Glomerular visceral epithelial cell (primary cell): Measurements from ENCODE around the gene TEX44.
A peak's percentile ranks its signal among the peaks of the same experiment; 100 is the strongest.
"Not testable (repeated sequence)": the region's sequence is repeated elsewhere in the genome, so short reads cannot be mapped to it uniquely, and the experiment has no call there.

ENCODE experiments used
- DNase-seq: peaks from one replicate; pipeline ENCODE4 v3.0.0-alpha.2; 2016; ENCODE audit errors: extremely low spot score

TEX44 gene

GRCh38 chr2:231571661-231572191, 20.9 kb upstream of the TEX44 start:
- no peak for DNase-seq

- no peak for DNase-seq
These were observed 19.6 kb upstream of the TEX44 start for GRCh38 chr2:231573096-231573495.

GRCh38 chr2:231573698-231574421, 18.8 kb upstream of the TEX44 start:
- no peak for DNase-seq

- no peak for DNase-seq
These were observed 16.9 kb upstream of the TEX44 start for GRCh38 chr2:231575612-231576256.

- DNase-seq: no peak
These were observed 16.2 kb upstream of the TEX44 start for GRCh38 chr2:231576465-231576864.

- DNase-seq: not testable (repeated sequence)
These were observed 14.0 kb upstream of the TEX44 start for GRCh38 chr2:231578655-231579054.

GRCh38 chr2:231579560-231579959, 13.1 kb upstream of the TEX44 start:
- DNase-seq: no peak

- DNase-seq: no peak
These were observed 11.3 kb upstream of the TEX44 start for GRCh38 chr2:231581328-231581727.

- DNase-seq: no peak
These were observed 8.7 kb upstream of the TEX44 start for GRCh38 chr2:231583982-231584381.

GRCh38 chr2:231587744-231588143, 4.9 kb upstream of the TEX44 start:
- DNase-seq: not testable (repeated sequence)

- no peak for DNase-seq
These were observed 3.0 kb upstream of the TEX44 start for GRCh38 chr2:231589656-231590055.

GRCh38 chr2:231590614-231591013, 2.0 kb upstream of the TEX44 start:
- DNase-seq: no peak

GRCh38 chr2:231593666-231594065, 1.0 kb downstream of the TEX44 start:
- no peak for DNase-seq

GRCh38 chr2:231597014-231597611, 4.4 kb downstream of the TEX44 start:
- DNase-seq: no peak

GRCh38 chr2:231597627-231598026, 5.0 kb downstream of the TEX44 start:
- DNase-seq: no peak

GRCh38 chr2:231600619-231601355, 8.1 kb downstream of the TEX44 start:
- DNase-seq: no peak

- DNase-seq: peak; percentile 78
These were observed 8.9 kb downstream of the TEX44 start for GRCh38 chr2:231601356-231602229.

GRCh38 chr2:231602859-231603467, 10.3 kb downstream of the TEX44 start:
- DNase-seq: no peak

- DNase-seq: no peak
These were observed 11.5 kb downstream of the TEX44 start for GRCh38 chr2:231604101-231604684.
